Activated CD4-positive, alpha-beta T cell treated with anti-CD3 and anti-CD28 coated beads, Interleukin-2, amount 50 U/mL, for 1 hour (primary cell): ENCODE data around the gene MARK3.
"Not testable (repeated sequence)": the region's sequence is repeated elsewhere in the genome, so short reads cannot be mapped to it uniquely, and the experiment has no call there.

ENCODE experiments used
- DNase-seq: peaks from one replicate; pipeline ENCODE4 v3.0.0-alpha.2; 2020

MARK3 gene

DNA sequence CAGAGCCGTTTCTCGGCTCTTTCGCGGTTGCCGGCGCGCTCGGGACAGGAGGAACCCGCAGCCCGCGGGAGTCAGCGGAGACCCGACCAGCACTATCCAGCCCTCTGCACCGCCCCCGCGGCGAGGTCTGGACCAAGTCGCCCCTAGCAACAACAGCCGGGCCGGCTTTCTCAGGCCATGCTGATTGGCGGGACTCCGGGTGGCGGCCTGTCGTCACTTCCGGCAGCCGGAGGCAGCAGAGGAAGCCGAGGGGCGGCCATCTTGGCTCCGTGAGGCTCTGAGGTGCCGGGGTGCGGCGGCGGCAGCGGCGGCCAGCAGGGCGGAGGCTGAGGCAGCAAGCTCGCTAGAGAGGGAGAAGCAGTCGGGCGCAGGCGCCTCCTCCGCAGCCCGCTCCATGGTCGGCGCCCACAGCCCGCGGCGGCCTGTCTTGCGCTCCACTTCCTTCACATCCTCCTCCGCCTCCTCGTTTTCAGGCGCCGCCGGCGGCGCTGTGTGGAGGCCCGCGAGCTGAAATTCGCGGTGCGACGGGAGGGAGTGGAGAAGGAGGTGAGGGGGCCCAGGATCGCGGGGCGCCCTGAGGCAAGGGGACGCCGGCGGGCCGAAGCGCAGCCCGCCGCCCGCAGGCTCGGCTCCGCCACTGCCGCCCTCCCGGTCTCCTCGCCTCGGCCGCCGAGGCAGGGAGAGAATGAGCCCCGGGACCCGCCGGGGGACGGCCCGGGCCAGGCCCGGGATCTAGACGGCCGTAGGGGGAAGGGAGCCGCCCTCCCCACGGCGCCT lies at the start of gene MARK3:
TSS of gene MARK3 (plus strand) at position 264 of the 777 bp plus-strand sequence. CDS start 615 bp downstream, outside the sequence.
- DNase-seq = peak; percentile 96

DNA sequence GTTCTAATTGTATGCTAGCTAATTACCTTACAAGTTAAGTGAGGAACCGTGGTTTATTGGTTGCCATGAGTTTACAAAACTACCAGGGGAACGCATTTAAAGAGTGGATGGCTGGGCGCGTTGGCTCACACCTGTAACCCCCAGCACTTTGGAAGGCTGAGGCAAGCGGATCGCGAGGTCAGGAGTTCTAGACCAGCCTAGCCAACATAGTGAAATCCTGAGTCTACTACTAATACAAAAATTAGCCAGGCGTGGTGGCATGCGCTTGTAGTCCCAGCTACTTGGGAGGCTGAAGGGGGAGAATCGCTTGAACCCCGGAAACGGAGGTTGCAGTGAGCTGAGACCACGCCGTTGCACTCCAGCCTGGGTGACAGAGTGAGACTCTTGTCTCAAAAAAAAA lies 49.0 kb upstream of the MARK3 start:
- no peak for DNase-seq

DNA sequence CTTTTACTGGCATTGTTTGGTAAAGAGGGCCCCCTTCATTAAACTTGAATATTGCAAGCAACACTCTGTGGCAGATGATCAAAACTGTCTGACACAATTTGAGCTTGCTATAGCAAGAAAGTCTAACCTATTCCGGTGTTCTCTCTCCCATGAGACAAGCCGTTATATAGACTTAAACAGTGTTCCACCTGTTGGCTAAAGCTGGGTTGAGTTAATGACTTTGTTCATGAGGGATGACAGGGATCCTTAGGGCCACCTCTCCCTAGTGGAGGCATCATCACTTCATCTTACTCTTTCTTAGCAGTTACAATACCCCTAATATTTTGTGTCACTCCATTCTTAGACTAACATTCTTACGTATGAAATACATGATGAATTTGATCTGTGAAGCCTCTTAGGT lies 47.4 kb upstream of the MARK3 start:
- DNase-seq = no peak

DNA sequence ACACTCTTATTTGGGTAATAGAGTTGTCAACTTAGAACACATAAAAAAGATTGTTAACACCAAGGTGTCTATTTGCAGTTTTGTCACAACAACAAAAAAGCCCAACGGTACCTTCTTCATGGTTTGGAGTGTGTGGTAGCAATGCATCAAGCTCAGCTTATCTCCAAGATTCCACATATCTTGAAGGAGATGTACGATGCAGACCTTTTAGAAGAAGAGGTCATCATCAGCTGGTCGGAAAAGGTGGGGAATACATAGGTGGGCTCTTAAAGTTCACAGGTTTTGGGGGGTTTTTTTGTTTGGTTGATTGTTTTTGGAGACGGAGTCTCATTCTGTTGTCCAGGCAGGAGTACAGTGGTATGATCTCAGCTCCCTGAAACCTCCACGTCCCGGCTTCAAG lies 45.7 kb upstream of the MARK3 start:
- no peak for DNase-seq

DNA sequence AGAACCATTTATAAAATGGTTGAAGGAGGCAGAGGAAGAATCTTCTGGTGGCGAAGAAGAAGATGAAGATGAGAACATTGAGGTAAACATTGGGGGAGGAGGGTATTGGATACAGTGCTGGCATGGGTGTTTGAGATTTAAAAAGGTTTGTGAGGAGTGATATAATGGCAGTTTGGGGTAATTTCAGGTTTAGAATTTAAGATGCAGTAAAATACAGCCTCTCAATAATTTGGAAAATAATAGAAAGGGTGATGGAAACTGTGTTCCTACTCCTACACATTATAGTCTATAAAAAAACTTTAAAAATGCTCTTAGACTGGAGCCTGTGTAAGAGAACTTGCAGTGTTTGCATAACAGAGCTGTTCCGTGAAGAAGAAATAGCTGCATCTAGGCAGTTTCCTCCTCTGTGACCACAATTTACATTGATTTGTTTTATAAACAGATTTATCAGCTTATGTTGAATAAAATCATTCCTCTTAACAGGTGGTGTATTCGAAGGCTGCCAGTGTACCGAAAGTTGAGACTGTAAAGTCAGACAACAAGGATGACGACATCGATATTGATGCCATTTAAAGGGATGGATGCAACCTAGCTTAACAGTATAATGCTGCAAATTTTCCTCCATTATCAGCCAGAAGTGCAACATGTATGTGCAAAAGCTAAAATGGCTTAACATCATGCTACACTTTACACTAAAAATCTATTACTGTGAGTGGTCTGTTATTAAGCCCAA lies 44.6 kb upstream of the MARK3 start:
- DNase-seq = no peak

DNA sequence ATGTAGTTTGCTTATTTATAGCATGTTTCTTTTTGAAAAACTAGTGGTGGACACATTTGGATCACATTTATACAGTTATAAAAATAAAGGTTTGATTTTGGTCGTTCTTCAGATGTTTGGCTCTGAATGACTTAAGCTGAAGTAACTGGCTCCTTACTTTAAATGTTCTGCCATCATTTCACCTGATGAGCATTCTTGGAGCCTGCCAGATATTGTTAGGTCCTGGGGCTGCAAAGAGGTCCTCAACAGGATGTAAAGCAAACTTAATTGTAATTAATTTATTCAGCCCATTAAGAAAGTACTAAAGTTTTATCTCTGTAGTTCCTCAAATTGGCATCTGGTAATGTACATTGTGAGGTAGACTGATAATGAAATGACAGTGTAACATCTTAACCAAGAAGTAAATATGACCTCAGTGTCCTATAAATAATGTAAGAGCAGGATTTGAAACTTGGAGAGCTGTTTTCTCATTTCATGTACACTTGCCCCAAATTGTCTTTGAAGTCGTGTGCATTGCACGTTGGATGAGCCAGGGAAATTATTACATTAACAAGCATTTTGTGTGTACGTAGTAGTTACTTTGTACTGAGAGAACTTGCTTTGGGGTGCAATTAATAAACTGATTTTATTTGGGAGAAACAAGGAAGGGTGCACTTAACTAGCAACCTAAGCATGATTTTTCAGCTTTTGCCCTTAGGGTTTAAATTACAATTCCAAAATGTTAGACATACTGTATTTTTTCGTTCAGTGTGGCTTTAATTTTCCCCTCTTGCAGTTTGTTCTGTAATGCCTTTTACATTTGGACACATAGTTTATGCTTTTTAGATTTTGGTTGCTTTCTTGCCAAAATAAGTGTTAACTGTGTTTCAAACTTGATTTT lies 43.7 kb upstream of the MARK3 start:
- no peak for DNase-seq

DNA sequence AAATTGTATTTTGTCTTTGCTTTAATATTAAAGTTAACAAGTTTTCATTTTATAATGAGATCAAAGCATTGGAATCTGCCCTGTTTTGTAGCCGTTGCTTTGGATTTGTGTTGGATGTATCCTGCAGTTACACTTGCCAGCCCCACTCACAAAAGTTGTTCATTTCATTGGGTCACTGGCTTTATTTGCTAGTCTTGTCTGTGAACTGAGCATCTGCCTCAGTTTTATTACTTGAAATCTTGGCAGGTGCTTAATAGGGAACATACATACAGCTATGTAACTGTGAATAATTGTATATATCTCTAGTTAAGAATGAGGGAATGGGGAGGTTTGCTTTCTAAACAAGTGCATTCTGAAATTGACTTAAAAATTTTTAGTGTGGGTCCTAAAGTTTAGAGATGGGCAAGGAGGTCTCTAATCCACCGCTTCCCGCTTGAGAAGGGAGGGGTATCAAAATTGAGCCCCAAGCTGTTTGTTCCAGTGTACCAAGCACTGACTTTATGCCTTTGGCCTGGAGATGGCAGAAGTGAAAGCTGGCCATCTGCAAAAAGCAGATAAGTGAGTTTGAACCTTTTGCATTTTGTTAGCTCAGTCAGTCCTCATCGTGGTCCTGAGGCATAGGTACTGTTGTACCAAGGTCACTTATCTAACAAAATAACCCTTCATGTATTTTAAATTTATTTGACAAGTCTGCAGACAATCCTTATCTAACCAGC lies 41.9 kb upstream of the MARK3 start:
- no peak for DNase-seq

DNA sequence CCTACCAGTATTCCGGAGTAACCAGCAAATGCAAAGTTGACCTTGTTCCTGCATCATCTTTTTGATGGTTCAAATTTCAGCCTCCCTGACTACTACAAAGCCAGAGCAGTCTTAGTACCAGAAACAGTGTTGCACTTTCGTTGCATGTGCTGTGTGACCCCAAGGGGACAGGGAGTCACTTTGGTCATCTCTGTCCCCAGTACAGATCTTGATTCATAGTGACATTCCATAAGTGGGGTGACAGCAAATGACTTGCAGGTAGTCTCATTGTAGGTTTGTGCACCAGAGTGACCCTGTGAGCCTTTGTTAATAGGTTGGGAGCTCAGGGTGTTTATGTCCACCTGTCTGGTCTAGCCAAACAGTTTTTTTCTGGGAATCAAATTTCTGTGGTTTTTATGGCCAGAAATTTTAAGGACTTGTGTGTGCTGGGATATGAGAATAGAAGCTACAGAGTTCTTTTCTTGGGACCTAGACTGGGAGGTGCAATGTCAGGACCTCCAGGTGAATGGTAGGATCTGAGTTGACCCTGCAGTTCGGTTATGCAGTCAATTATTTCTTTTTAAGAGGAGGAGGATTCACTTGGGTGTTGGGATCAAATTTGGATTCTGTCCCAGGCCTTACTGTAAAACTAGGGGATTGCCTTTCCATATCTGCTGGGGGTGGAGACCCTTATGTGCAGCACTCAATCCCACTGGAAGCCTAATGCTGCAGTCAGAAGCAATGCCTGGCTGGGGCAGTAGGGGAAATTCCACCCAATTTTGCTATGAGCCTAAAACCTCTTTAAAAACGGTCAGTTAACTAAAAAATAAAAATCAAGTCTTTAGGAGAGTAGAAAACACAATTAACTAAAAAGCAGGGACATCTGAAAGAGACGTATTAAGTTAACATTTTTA lies 41.1 kb upstream of the MARK3 start:
- no peak for DNase-seq

DNA sequence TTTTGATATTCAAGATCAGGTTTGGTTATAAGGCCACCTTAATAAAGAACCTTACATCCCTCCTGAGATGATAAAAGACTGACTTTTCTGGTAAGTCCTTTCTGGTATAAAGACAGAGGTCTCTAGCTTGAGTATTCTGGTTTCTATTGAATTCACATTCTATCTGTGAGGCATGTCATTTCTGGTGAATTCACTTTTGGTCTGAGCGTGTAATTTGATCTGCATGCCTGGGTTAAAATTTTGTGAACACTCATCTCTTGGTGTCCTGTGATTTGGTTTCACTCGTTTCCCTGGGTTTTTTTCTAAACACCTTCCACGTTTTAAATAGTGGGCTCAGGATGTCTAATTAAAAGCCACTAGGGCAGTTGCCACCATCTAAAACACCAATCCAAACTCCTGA lies 38.9 kb upstream of the MARK3 start:
- DNase-seq = no peak

DNA sequence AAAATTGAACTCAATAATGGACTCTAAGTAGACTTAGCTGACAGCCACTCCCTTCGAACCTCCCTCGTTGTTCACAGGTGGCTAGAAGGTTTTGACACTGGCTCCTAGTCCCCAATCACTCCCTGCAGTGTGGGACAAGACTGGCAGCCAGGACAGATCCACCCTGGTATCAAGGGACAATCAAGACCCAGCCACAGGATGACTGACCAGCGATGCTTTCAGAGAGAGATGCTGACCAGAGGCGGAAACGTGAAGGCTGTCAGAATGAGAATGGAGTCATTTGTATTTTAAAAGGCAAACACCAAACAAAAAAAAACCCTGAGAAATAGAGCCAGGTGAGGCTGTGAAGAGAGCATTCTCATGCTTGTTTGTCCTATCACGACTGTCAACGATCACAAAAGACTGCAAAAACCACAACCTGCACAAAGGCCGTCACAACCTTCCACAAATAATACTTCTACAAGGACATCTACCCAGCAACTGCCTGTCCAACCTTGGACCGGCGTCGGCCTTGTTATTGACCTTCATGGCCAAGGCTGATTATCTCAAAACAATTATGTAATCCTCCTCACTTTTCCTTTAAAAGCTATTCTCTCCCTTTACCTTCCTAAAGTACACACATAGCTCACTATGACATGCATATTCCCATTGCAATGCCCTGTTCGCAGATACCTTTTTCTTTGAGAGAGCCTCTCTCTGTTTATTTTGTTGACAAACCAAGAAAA lies 38.0 kb upstream of the MARK3 start:
- no peak for DNase-seq

DNA sequence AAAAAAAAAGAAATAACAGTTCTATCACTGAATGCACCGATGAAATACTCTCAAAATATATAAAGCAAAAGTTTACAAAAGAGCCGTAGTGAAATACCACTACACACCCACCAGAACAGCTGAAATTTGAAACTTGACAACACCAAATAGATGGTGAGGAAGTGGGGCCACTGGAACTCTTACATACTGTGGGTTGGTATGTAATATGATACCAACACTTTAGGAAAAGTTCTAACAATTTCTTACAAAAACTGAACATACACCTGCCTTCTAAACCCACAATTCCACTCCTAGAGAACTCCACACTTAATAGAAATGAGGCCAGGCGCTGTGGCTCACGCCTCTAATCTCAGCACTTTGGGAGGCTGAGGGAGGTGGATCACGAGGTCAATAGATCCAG lies 37.1 kb upstream of the MARK3 start:
- no peak for DNase-seq

DNA sequence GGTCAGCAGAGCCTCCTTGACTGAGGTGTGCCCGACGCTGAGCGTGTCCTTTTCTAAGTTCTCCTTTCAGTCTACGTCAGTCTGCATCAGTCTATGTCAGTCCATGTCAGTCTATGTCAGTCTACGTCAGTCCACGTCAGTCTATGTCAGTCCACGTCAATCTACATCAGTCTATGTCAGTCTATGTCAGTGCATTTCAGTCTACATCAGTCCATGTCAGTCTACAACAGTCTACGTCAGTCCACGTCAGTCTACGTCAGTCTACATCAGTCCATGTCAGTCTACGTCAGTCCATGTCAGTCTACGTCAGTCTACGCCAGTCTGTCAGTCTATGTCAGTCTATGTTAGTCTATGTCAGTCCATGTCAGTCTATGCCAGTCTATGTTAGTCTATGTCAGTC lies 35.2 kb upstream of the MARK3 start:
- DNase-seq = no peak

DNA sequence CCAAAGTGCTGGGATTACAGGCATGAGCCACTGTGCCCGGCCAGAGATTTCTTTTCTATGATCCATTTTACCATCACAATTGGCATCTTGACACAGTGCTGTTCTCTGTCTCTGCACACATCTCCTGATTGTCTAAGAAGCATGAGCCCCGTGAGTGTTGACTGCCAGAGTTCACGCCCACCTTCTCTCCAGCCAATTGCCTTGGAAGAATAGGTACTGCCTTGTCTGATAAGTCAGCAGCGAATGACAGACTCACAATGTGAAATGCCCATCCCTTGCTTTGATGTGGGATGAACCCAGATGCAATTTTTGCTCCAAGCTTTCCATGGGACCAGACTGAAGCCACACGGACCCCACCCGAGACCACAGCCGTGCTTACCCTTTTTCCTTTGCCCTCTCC lies 31.9 kb upstream of the MARK3 start:
- no peak for DNase-seq

DNA sequence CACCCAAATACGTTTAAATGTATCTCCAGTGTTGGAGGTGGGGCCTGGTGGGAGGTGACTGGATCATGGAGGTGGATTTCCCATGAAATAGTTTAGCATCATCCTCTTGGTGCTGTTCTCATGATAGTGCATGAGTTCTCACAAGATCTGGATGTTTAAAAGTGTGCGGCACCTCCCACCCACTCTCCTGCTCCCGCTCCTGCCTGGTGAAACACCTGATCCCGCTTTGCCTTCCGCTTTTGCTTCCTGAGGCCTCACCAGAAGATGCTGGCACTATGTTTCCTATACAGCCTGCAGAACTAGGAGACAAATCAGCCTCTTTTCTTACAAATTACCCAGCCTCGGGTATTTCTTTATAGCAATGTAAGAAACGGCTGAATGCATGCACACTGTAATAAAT lies 31.1 kb upstream of the MARK3 start:
- no peak for DNase-seq

DNA sequence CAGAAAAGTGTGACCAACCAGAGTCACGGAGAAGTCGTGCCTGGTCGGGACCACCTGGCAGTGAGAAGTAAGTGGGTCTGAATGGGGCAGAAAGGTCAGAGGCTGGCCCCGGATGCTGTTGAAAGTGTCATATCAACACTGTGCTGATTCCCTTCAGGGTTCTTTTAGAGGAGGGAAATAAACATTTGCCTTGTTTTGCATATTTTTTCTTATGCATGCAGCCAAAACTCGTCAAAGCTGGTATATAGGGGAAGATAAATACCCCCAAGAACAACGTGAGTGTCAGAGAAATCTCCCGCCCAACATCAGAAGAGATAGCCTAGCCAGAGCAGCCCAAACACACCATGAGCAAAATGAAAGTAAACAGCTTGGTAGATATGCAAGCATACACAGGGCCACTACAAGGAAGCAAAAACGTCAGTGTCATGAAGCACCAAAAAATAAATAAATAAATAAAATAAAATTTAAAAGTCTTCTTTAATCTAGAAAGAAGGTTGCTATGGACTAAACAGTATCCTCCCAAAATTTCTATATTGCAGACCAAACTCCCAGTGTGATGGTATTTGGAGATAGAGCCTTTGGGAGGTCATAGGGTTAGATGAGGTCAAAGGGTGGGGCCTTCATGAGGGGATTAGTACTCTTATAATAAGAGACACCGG lies 29.1 kb upstream of the MARK3 start:
- no peak for DNase-seq

DNA sequence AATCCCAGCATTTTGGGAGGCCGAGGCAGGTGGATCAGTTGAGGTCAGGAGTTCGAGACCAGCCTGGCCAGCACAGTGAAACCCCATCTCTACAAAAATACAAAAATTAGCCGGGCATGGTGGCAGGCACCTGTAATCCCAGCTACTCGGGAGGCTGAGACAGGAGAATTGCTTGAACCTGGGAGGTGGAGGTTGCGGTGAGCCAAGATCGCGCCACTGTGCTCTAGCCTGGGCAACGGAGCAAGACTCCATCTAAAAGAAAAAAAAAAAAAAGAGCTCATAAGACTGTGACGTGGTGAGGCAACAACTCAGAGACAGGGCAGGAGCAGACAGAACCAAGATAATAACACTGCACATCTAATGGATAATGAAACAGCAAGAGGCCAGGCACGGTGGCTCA lies 27.7 kb upstream of the MARK3 start:
- not testable (repeated sequence) for DNase-seq

DNA sequence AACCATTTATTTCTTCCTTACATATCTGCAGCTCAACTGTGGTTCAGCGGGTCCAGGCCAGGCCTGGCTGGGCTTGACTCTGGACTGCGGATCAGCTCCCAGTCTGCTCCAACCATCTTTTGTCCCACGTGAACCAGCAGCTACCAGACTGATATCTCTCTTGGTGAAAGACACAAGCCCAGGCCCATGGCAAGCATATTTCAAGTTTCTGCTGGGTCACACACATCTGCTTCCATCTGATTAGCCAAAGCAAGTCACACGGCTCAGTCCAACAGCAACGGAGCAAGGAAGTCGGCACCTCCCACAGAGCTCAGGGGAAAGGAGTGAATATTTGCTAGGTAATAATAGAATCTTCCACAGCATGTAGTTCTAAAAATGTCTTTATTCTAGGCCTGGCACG lies 24.7 kb upstream of the MARK3 start:
- DNase-seq = no peak

DNA sequence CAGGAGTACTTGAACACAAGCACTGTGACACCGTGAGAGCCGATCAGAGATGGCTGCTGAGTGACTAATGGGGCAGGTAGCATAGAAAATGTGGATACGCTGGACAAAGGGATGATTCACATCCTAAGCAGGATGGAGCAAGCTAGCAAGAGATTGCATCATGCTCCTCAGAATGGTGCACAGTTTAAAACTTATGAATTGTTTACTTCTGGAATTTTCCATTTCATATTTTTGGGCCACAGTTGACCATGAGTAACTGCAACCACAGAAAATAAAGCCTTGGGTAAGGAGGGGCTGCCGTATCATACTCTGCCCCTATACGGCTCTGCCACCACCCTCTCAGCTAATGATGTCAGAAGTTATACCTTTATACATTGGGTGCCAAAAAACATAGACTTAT lies 23.3 kb upstream of the MARK3 start:
- DNase-seq = no peak

DNA sequence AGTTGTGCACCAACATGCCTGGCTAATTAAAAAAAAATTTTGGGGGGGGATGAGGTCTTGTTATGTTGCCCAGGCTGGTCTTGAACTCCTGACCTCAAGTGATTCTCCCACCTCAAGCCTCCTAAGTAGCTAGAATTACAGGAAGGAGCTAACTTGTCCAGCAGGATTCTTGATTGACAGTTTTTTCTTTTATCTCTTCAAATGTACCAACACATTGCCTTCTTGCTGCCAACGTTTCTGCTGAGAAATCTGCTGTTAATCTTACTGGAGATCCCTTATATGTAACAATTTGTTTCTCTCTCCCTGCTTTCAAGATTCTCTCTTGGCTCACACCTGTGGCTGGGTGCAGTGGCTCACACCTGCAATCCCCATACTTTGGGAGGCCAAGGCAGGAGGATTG lies 22.4 kb upstream of the MARK3 start:
- no peak for DNase-seq

DNA sequence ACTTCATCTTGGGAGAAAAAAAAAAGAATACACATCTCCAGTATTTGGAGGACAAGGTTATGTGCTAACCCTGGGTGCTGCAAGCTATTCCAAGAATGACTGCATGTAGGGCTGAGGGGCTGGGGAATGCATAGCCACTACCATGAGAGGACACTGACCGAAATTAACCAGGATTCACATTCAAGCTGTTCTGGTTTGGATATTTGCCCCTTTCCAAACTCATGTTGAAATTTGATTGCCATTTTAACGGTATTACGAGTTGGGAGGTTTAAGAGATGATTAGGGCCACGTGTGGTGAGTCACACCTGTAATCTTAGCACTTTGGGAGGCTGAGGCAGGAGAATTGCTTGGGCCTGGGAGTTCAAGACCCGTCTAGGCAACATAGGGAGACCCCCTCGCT lies 18.5 kb upstream of the MARK3 start:
- DNase-seq = no peak

DNA sequence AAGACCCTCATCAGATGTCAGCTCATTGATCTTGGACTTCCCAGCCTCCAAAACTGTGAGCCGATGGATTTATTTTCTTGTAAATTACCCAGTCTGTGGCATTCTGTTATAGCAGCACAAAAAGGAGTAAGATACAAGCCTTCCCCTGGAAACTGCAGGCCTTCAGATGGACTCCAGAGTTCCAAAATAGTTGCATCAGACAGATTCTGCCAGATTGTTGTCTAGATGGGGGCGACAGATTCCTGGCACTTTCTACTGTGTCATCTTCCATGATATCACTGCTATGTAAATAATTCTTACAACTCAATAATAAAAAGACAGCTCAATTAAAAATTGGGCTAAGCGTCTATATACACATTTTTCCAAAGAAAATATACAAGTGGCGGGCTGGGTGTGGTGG lies 17.2 kb upstream of the MARK3 start:
- no peak for DNase-seq
